ENCODE measurements around the gene WNT4. TPM values are rescaled to one million over a fixed set of nuclear protein-coding genes. Genes with fewer than 3 reads are reported as not detected.

The WNT4 gene
- total RNA-seq, result 0.10 TPM
- long read RNA-seq, result 0 reads

DNA sequence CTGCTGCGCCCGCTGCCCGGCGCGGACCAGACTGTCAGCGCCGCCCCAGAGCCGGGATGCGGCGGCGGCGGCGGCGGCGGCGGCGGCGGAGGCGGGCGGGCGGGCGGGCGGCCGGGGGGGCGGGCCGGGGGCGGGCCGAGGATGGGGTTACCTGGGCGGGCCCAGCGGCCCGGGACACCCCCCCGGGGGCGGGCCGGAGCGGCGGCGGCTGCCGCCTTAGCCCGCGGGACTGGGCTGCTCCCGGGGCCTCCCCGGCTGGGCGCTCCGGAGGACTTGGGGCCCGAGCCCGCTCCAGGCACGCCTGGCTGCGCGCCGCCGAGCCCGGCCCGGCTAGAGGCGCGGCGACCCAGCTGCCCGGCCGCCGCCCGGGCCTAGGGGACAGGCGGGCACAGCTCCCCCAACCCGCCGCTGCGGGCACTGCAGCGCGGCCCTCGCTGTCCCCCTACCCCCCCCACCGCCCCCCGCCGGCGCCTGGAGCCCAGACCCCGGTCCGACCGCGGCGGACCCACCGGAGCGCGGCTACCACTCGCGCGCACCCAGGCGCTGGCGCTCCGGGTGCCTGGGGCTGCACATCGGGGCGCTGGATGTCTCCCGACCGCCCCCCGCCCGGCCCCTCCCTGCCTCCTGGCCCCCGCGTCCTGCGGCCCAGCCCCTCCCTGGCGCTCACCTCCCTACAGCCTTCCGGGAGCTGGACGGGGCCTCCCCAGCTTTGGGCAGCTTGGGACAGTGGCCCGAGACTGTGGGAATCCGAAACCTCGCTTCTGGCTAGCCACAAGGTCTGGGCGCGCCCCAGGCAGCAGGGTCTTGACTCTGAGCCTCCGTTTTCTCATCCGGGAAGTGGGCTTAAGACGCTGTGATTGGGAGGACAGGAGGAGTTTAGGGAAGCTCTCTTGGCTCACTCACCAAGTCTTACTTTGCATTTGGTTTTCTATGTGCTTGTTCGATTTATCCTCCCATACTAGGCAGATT, at the start of gene WNT4:
WNT4 (minus strand) TSS at position 33 of the 969 bp plus-strand sequence. CDS start 175 bp downstream, outside the sequence.
- no peak for DNase-seq (ENCODE audit: low spot score)

DNA sequence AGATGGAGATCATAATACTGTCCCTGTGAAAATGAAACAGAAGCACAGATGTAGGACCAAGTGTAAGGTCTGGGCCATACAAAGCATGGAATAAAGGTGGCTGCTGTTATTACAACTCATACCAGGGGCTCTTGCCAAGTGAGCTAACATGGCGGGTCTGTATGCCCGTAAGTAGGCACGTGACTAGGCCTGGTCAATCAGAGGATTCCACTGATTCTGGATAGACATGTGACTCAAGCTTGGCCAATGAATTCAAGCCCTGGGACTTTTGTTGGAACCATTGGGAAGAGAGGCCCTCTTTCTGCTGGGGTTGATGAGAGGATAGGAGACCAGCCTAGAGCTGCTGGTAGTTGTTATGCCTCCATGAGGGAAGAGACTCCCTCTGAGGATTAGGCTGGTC, 47.8 kb upstream of the WNT4 start:
- no peak for DNase-seq (ENCODE audit: low spot score)

- DNase-seq (ENCODE audit: low spot score), result no peak
These were observed 47.4 kb upstream of the WNT4 start for GRCh38 chr1:22190251-22190650.

- DNase-seq (ENCODE audit: low spot score), result no peak
These were observed 46.7 kb upstream of the WNT4 start for GRCh38 chr1:22189619-22190018.

GRCh38 chr1:22188914-22189313, 46.0 kb upstream of the WNT4 start:
- DNase-seq (ENCODE audit: low spot score), result no peak

DNA sequence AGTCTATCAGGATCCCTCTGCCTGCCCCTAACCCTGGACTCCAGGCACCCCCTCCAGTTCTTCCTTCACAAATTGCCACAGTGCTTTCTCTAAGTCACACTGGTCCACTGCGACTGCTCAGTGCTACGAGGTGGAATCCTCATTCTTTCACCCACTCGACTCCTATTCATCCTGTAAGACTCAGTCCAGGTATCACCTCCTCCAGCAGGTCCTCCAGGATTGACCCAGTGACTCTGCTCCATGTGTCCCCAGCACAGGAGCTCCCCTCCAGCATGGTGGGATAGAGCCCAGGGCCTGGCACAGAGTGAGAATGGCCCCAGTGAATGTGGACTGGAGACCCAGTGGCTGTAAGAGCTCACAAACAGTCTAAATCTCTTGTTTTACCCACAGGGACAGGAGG, 45.5 kb upstream of the WNT4 start:
- DNase-seq (ENCODE audit: low spot score), result no peak

- no peak for DNase-seq (ENCODE audit: low spot score)
These were observed 43.4 kb upstream of the WNT4 start for GRCh38 chr1:22186311-22186710.

- DNase-seq (ENCODE audit: low spot score), result no peak
These were observed 42.2 kb upstream of the WNT4 start for GRCh38 chr1:22184892-22185612.

- DNase-seq (ENCODE audit: low spot score), result no peak
These were observed 41.6 kb upstream of the WNT4 start for GRCh38 chr1:22184454-22184853.

DNA sequence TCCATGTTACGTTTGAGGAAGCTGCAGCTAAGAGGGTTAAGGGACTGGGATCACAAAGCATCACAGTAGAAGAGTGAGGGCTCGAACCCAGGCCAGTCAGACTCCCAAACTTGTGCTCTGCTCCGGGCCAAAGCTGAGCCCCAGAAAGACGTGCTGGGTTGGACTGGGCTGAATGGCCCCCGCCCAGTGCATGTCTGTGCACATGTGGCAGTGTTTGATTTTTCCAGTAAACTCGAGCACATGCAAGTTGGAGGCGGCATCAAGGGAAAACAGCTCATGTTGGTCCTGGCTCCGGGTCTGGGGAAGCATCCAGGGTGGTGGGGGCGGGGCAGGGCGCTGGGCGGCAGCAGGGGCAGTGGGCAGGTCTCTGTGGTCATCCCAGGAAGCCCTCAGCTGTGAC, 39.8 kb upstream of the WNT4 start:
- no peak for DNase-seq (ENCODE audit: low spot score)

DNA sequence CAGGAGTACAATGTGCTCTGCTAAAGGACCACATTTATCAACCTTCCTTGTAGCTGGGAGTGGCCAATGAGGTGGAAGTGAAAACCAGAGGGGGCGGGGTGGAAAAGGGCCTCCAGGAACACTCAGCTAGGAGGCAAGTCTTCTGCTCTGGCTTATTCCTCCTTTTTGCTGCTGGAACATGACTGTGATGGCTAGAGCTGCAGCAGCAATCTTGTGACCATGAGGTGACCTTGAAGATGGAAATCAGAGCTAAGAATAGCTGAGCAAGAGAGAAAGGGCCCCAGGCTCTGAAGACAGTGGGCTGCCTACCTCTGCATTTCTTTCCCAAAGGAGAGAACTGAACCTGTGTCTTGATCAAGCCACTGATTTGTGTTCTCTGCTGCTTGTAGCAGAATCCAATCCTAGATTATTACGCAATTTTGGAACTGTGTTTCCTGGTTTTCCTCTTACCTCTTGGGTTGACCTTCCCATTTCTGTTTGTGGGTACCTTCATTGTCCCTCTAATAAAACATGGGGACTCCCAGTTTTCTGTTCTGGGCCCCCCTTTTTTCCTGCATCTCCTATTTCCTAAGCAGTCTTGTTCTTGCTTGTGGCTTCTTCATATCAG, 36.4 kb upstream of the WNT4 start:
- DNase-seq (ENCODE audit: low spot score), result no peak

- DNase-seq (ENCODE audit: low spot score), result no peak
These were observed 34.6 kb upstream of the WNT4 start for GRCh38 chr1:22177354-22178003.

DNA sequence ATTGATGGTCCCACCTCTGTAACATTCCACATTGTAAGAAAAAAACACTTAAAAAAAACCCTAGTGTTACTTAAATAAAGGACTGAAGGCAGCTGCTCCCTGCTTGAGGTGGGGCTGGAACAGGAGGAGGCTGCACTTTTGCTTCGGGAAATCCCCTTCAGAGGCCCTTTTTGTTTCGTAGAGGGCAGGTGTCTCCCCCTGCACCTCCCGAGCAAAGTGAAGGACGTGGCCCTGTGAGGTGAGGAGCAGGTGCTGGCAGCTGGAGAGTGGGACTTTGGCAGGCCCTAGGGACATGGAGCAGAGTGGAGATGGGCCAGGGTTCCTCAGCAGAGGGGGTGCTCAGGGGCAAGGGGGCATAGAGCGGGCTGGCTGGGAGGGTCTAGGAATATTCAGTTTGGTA, 33.4 kb upstream of the WNT4 start:
- DNase-seq (ENCODE audit: low spot score), result no peak

DNA sequence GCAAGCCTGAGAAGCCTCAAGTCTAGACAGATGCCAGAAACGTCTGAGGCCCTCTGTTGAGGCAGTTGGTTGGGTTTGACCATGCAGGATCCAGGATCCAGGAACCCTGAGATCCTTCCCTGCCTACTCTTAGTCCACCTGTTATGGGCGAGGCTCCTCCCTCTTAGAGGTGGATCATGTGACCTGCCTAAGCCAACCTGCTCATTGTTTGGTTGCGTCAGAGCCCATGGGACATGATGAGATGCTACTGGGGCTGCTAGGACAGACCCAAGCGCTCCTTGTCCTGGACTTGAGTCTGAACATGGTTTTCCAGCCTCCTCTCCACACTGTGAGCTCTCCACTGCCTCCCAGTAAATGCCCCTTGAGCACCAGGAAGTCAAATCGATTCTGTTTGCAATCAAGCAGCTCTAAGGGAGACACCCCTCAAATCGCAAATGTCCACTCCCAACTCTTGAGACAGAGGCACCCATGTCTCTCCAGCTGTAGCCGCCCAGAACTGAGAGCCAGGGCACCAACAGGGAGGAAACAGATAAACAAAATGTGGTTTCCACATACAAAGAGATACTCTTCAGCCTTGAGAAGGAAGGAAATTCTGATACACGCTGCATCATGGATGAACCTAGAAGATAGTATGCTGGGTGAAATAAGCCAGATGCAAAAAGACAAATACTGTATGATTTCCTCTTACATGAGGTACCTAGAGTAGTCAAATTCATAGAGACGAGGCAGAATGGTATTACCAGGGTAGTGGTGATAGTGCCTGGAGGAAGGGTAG, 31.7 kb upstream of the WNT4 start:
- no peak for DNase-seq (ENCODE audit: low spot score)

DNA sequence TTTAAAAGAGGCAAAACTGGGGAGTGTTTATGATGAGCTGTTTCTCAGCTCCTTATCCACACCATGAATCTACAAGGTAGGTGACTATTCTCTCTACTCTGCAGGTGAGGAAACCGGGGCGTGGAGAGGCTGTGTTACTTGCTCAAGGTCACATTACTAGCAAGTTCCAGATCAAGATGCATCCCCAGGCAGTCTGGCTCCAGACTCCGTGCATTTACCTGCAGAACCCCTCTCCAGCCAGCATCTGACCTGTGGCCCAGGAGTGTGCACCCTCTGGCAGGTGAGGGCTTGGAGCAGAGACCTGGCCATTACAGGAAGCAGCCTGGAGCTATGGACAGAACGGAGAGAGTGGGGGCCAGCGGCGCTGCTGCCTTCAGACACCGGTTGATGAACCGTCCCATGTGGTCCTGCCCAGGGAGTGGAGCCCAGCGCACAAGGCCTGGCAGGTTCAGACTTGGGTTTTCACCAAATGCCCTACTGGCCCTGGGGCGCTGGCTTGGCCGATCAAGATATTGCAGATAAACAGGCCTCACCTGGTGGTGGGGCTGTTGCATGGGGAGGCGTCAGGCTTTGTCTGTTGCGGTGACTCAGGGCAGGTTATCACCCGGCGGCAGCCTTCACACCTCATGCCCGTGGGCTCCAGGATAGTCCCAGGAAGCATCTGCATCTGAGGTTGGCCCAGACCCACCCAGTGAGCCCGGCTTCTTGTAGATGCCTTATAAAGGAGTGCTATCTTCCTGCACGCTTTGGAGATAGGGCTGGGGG, 29.2 kb upstream of the WNT4 start:
- no peak for DNase-seq (ENCODE audit: low spot score)

DNA sequence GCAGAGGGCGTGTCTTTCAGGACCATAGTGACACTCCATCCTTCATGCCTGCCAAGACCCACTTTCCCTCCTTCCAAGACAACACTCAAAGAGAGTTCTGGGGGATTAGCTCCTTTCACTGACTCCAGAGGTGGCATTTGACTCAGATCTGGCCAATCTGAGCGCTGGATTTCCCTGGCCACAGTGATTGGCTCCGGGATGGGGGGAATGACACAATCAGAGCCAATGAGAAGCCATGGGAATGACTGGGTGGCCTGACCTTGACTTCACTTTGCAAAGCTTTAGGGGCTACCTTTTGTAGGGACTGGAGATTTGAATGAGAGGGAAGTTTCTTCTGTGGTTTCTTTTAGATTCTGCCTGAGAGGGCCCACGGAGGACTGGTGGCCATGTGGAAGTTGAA, 26.9 kb upstream of the WNT4 start:
- DNase-seq (ENCODE audit: low spot score), result no peak

GRCh38 chr1:22168412-22168973, 25.6 kb upstream of the WNT4 start:
- DNase-seq (ENCODE audit: low spot score), result no peak

GRCh38 chr1:22166439-22166838, 23.5 kb upstream of the WNT4 start:
- DNase-seq (ENCODE audit: low spot score), result no peak
